Right lobe of liver (tissue), 4 donors: ENCODE data around the gene PRSS8.

Experiments used
- CTCF ChIP-seq, 4 donors: fragments of 200-600 bp in 3 of 4; fragments of 450-650 bp in 1 of 4; IDR thresholded peaks; one replicate each; pipeline versions ENCODE4 v1.5.1 to v1.8.0; 2016 to 2022; ENCODE audit warnings: antibody characterized with exemption in 4 of 4, mild to moderate bottlenecking in 2 of 4
- POLR2A ChIP-seq: fragments of 450-650 bp; IDR thresholded peaks from one replicate; pipeline ENCODE4 v1.6.1; 2017; ENCODE audit warnings: antibody characterized with exemption, mild to moderate bottlenecking
- donor health status: DM: no; HTN: no; CAD: no.
- donor health status: DM: no; HTN: no; CAD: no.
- donor health status: DM: no; HTN: yes; CAD: no.

- TF ChIP-seq POLR2A, result no peak
- TF ChIP-seq CTCF (IDR thresholded peaks at IDR 0.05), result no peak
Measured at GRCh38 chr16:31083556-31083955, 52.0 kb downstream of the PRSS8 start.
